IgD-negative memory B cell (primary cell): ENCODE data around the gene PRSS56. TPM values are rescaled to one million over a fixed set of nuclear protein-coding genes. Genes with fewer than 3 reads are reported as not detected.

ENCODE experiments used
- H3K27ac Mint-ChIP-seq, 3 donors: one replicate each; pipeline ENCODE4 v1.8.0; 2020 to 2022; ENCODE audit warnings: mild to moderate bottlenecking in 3 of 3, mixed read lengths in 3 of 3, moderate library complexity in 1 of 3
- H3K27me3 Mint-ChIP-seq: one replicate; pipeline ENCODE4 v1.8.0; 2021; ENCODE audit warnings: mixed read lengths
- H3K36me3 Mint-ChIP-seq: one replicate; pipeline ENCODE4 v1.8.0; 2020; ENCODE audit warnings: mild to moderate bottlenecking, mixed read lengths
- H3K4me1 Mint-ChIP-seq, 3 donors: one replicate each; pipeline ENCODE4 v1.8.0; 2020 to 2022; ENCODE audit warnings: mixed read lengths in 3 of 3, mild to moderate bottlenecking in 1 of 3
- H3K4me3 Mint-ChIP-seq, 4 donors: one replicate each; pipeline ENCODE4 v1.8.0; 2020 to 2022; ENCODE audit warnings: mild to moderate bottlenecking in 4 of 4, mixed read lengths in 4 of 4, moderate library complexity in 3 of 4
- H3K9me3 Mint-ChIP-seq, 3 donors: one replicate each; pipeline ENCODE4 v1.8.0; 2020 to 2021; ENCODE audit warnings: mixed read lengths in 3 of 3, mild to moderate bottlenecking in 1 of 3
- polyA plus RNA-seq: library from polyadenylated mRNA; unstranded; fragments of 300-500 nt; fragmentation: Illumina TruSeq; gene quantifications from one replicate; pipeline ENCODE4 v1.2.3, GENCODE V29; 2021

Gene PRSS56
- polyA plus RNA-seq: not detected

DNA sequence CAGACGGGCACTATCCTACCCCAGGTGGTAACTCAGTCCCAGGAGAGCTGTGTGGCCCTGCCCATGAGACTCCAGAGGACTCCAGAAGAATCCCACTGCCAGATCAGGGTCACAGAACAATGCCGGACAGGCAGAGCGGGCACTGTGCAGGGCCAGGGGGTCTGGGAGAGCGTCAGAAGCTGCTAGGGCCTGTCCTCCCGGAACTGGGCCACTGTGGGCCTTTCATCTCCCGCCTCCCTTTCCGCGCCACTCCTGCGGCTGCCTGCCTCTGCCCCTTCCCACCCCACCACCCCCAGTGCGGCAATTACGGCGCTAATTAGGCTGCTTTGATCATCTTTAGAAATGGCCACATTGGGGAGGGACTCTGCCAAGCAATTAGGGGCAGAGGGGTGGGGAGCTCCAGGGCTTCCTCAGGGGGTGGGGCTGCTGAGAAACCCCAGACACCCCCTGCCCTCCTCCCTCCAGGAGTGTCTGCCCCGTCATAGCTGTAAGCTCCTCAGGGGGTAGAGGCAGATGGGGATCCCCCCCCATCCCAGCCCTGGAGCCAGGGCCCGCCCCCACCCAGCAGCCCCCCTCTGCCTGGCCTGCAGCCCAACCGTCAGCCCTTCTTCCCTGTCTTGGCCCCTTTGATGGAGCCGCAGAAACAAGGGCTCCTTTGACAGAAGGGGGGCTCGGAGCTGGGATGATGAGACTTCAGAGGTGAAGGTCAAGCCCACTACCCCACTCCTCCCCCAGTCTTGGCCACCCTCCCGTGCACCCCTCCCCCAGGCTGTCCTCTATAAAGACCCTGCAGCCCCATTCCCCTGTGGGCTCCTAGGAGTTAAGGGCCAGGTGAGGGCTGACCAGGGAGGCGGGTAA is at the start of gene PRSS56:
PRSS56 (plus strand) TSS at position 808 of the 858 bp plus-strand sequence. CDS start 211 bp downstream, outside the sequence.
- H3K4me1 Mint-ChIP-seq: peaks cover 0 to 7% (median 2%) of the 10 kb centered on the region in 3 donors
- no peak within 1 kb of the TSS for H3K27ac Mint-ChIP-seq
- peaks cover 29% of the 10 kb centered on the region for H3K27me3 Mint-ChIP-seq
- peaks cover 0 to 2% (median 0%) of the 10 kb centered on the region in 3 donors for H3K9me3 Mint-ChIP-seq
- peak within 1 kb of the TSS in 1 of 4 donors; percentile 51 for H3K4me3 Mint-ChIP-seq
- no peaks in the 10 kb centered on the region for H3K36me3 Mint-ChIP-seq

- Mint-ChIP-seq H3K4me3 (no peak overlapping the region), H3K4me1 (no peaks in the 10 kb centered on the region), H3K27ac (no peak overlapping the region), H3K36me3 (no peaks in the 10 kb centered on the region), H3K27me3 (peaks cover 24% of the 10 kb centered on the region), H3K9me3 (peaks cover 8 to 19% (median 14%) of the 10 kb centered on the region in 3 donors)
These were observed 46.7 kb upstream of the PRSS56 start for GRCh38 chr2:232473467-232473890.

GRCh38 chr2:232476045-232476444 is 44.1 kb upstream of the PRSS56 start:
- no peaks in the 10 kb centered on the region for H3K36me3 Mint-ChIP-seq
- H3K27me3 Mint-ChIP-seq: peaks cover 20% of the 10 kb centered on the region
- peaks cover 8 to 19% (median 10%) of the 10 kb centered on the region in 3 donors for H3K9me3 Mint-ChIP-seq
- no peak overlapping the region for H3K4me3 Mint-ChIP-seq
- H3K27ac Mint-ChIP-seq: no peak overlapping the region
- no peaks in the 10 kb centered on the region for H3K4me1 Mint-ChIP-seq

- Mint-ChIP-seq H3K36me3 (no peaks in the 10 kb centered on the region), H3K27ac (no peak overlapping the region), H3K9me3 (peaks cover 6 to 14% (median 10%) of the 10 kb centered on the region in 3 donors), H3K27me3 (peaks cover 20% of the 10 kb centered on the region), H3K4me3 (no peak overlapping the region), H3K4me1 (no peaks in the 10 kb centered on the region)
These were observed 43.4 kb upstream of the PRSS56 start for GRCh38 chr2:232476791-232477190.

- Mint-ChIP-seq H3K9me3 (peaks cover 0 to 4% (median 3%) of the 10 kb centered on the region in 3 donors), H3K27me3 (peaks cover 15% of the 10 kb centered on the region), H3K4me3 (no peak overlapping the region), H3K4me1 (no peaks in the 10 kb centered on the region), H3K36me3 (peaks cover 1% of the 10 kb centered on the region), H3K27ac (no peak overlapping the region)
These were observed 42.3 kb upstream of the PRSS56 start for GRCh38 chr2:232477751-232478510.

GRCh38 chr2:232478571-232479340 is 41.4 kb upstream of the PRSS56 start:
- peaks cover 11% of the 10 kb centered on the region for H3K27me3 Mint-ChIP-seq
- peaks cover 1% of the 10 kb centered on the region for H3K36me3 Mint-ChIP-seq
- peaks cover 0 to 3% (median 0%) of the 10 kb centered on the region in 3 donors for H3K9me3 Mint-ChIP-seq
- no peaks in the 10 kb centered on the region for H3K4me1 Mint-ChIP-seq
- no peak overlapping the region for H3K4me3 Mint-ChIP-seq
- H3K27ac Mint-ChIP-seq: no peak overlapping the region

- Mint-ChIP-seq H3K4me1 (no peaks in the 10 kb centered on the region), H3K27me3 (peaks cover 12% of the 10 kb centered on the region), H3K27ac (peak overlapping the region in 1 of 3 donors; percentile 39), H3K9me3 (peaks cover 0 to under 1% (median 0%) of the 10 kb centered on the region in 3 donors), H3K36me3 (peaks cover 1% of the 10 kb centered on the region), H3K4me3 (no peak overlapping the region)
These were observed 40.6 kb upstream of the PRSS56 start for GRCh38 chr2:232479341-232480200.

GRCh38 chr2:232480201-232481190 is 39.7 kb upstream of the PRSS56 start:
- peaks cover 15% of the 10 kb centered on the region for H3K27me3 Mint-ChIP-seq
- no peaks in the 10 kb centered on the region for H3K9me3 Mint-ChIP-seq
- peaks cover 0 to 1% (median 0%) of the 10 kb centered on the region in 3 donors for H3K4me1 Mint-ChIP-seq
- H3K4me3 Mint-ChIP-seq: no peak overlapping the region
- H3K27ac Mint-ChIP-seq: no peak overlapping the region
- H3K36me3 Mint-ChIP-seq: peaks cover 1% of the 10 kb centered on the region

- no peaks in the 10 kb centered on the region for H3K9me3 Mint-ChIP-seq
- H3K27ac Mint-ChIP-seq: no peak overlapping the region
- H3K4me3 Mint-ChIP-seq: peak overlapping the region in 1 of 4 donors; percentile 8
- peaks cover 1% of the 10 kb centered on the region for H3K36me3 Mint-ChIP-seq
- H3K27me3 Mint-ChIP-seq: peaks cover 12% of the 10 kb centered on the region
- peaks cover 0 to 1% (median 0%) of the 10 kb centered on the region in 3 donors for H3K4me1 Mint-ChIP-seq
These were observed 38.7 kb upstream of the PRSS56 start for GRCh38 chr2:232481322-232482140.

DNA sequence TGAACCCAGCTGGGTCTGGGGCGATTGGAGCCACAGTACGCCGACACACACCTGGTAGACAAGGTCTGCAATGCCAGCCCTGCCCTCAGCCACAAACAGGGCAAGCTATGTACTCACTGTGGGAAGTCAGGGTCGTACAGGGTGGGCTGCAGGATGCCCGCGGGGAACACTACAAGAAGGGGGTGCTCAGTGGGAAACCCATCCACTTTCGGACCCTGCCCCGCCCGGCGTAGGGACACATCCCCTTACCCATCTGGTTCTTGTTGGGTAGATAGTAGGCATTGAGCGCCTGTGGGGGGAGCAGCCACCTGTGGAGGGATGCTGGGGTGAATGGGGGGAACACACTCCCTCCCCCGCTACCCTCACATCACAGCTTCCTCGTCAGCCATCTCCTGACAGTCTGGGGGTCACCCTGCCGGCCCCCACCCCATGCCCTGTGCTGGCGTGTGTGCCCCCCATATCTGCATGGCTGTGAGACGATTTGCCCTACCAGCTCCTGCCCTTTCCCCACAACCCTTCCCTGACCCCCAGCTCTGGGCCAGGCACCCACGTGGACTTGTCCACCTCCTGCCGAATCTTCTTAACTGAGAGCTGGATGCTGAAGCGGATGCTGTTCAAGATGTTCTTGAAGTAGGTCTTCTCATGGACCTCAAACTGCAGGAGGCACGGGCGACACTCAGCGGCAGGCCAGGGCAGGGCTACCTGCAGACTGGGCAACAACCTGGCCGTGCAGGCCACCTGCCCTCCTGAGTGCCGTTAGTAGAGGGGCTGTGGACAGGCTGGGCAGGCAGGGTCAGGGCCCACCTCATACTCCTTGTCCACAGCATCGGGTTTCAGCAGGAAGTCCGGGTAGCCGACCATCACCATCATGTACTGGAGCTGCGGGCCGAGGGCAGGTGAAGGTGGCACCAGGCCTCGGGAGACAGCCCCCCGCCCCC is 37.6 kb upstream of the PRSS56 start:
- Mint-ChIP-seq H3K9me3 (no peaks in the 10 kb centered on the region), H3K36me3 (peaks cover 1% of the 10 kb centered on the region), H3K27me3 (peaks cover 17% of the 10 kb centered on the region), H3K4me1 (peaks cover 0 to 3% (median 0%) of the 10 kb centered on the region in 3 donors), H3K27ac (no peak overlapping the region), H3K4me3 (no peak overlapping the region)

DNA sequence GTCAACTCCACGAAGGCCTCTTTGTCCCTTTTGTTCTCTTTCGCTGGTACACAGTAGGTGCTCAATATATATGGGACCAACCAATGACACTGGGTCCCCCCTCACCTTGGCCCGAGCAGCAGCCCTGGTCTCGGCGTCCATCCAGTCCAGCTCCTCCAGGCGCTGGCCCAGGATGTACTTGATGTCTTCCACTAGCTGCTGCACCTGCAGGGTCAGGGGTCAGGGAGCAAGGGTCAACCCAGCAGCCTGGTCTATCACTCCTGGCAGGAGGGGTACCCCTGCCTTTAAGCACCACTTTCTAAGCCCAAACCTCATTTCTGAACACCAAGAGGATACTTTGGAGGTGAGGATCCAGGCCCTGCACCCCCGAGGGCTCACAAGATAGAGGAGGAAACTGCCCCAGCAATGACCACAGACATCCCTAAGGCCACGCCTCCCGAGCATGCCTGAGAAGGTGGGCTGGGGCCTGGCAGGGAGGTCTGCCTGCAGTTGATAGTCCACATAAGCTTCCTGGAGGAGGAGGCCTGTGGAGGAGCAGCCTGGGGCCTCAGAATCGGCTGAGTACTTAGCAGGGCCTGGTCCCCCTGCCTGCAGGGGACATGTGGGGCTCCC is 36.8 kb upstream of the PRSS56 start:
- H3K27ac Mint-ChIP-seq: no peak overlapping the region
- no peaks in the 10 kb centered on the region for H3K9me3 Mint-ChIP-seq
- H3K27me3 Mint-ChIP-seq: peaks cover 17% of the 10 kb centered on the region

More for the DNA sequence above, 36.8 kb upstream of the PRSS56 start:
- Mint-ChIP-seq H3K36me3 (peaks cover 1% of the 10 kb centered on the region), H3K4me3 (no peak overlapping the region), H3K4me1 (peaks cover 0 to 3% (median 2%) of the 10 kb centered on the region in 3 donors)
